Ectodermal cell (in vitro differentiated cells): ENCODE results near the gene SKI.

Experiments used
- H3K27ac ChIP-seq: 2 replicates; pipeline ENCODE4 v1.7.0; 2013; ENCODE audit warnings: mild to moderate bottlenecking, low read depth, low read length; ENCODE audit not compliant: insufficient read depth, poor library complexity, severe bottlenecking
- H3K27me3 ChIP-seq: 2 replicates; pipeline ENCODE4 v1.7.0; 2013; ENCODE audit warnings: mild to moderate bottlenecking, low read length; ENCODE audit not compliant: insufficient read depth, control insufficient read depth, poor library complexity, severe bottlenecking
- H3K36me3 ChIP-seq: one replicate; pipeline ENCODE4 v1.7.0; 2013; ENCODE audit warnings: low read length; ENCODE audit not compliant: control insufficient read depth, insufficient read depth
- H3K4me1 ChIP-seq: one replicate; pipeline ENCODE4 v1.7.0; 2013; ENCODE audit warnings: low read length; ENCODE audit not compliant: control insufficient read depth, insufficient read depth
- H3K4me3 ChIP-seq: 2 replicates; pipeline ENCODE4 v1.7.0; 2013; ENCODE audit warnings: low read depth, low read length, control low read depth; ENCODE audit not compliant: insufficient read depth
- H3K9me3 ChIP-seq: 2 replicates; pipeline ENCODE4 v1.7.0; 2013; ENCODE audit warnings: mild to moderate bottlenecking, low read length, moderate library complexity; ENCODE audit not compliant: control insufficient read depth
- WGBS, 2 experiments: methylation state at CpG; one replicate each; pipeline ENCODE4 v1.1.7; 2013; ENCODE audit warnings: missing lambda C conversion rate in 2 of 2; 5-methylcytosine and 5-hydroxymethylcytosine counted together

SKI gene

DNA sequence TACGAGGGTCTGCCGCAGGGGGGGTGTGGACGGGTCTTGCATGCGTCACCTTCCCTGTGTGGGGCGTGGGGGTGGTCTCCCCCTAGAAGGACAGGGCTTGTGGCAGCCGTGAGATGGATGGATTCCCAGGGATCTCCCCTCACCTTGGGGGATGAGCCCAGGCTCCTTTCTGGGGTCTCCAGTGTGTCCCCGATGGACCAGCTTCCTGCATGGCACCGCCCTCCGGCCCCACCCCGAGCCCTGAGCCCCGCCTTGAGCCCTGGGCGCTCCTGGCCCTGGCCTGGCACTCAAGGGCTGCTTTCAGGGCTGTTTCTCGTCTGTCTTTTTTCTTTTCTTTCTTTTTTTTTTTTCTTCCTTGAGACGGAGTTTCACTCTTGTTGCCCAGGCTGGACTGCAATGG lies 59.5 kb downstream of the SKI start:
- Histone ChIP-seq H3K36me3 (no peaks in the 10 kb centered on the region), H3K4me1 (peaks cover 37% of the 10 kb centered on the region), H3K9me3 (no peaks in the 10 kb centered on the region), H3K4me3 (no peak overlapping the region), H3K27me3 (no peaks in the 10 kb centered on the region), H3K27ac (no peak overlapping the region)
- 94 to 95% methylated on average over 14 of the region's 14 CpGs for WGBS, 2 experiments

DNA sequence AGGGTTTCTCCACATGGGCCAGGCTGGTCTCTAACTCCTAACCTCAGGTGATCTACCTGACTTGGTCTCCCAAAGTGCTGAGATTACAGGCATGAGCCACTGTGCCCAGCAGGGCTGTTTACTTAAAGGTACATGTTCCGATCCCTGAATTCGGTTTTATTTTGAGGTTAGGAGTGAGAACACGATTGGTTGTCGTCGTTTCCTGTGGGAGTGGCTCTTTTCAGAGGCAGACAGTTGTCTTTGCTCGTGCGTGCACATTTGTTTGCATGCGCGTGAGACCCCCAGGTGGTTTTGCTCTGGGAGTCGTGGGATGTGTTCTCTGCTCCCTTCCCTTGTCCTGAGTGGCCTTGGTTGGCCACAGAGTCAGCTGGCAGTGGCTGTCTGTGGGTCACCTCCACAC lies 60.2 kb downstream of the SKI start:
- Histone ChIP-seq H3K4me1 (peaks cover 36% of the 10 kb centered on the region), H3K4me3 (no peak overlapping the region), H3K27ac (no peak overlapping the region), H3K36me3 (no peaks in the 10 kb centered on the region), H3K27me3 (no peaks in the 10 kb centered on the region), H3K9me3 (no peaks in the 10 kb centered on the region)
- WGBS, 2 experiments: 92 to 95% methylated on average over 10 of the region's 10 CpGs

DNA sequence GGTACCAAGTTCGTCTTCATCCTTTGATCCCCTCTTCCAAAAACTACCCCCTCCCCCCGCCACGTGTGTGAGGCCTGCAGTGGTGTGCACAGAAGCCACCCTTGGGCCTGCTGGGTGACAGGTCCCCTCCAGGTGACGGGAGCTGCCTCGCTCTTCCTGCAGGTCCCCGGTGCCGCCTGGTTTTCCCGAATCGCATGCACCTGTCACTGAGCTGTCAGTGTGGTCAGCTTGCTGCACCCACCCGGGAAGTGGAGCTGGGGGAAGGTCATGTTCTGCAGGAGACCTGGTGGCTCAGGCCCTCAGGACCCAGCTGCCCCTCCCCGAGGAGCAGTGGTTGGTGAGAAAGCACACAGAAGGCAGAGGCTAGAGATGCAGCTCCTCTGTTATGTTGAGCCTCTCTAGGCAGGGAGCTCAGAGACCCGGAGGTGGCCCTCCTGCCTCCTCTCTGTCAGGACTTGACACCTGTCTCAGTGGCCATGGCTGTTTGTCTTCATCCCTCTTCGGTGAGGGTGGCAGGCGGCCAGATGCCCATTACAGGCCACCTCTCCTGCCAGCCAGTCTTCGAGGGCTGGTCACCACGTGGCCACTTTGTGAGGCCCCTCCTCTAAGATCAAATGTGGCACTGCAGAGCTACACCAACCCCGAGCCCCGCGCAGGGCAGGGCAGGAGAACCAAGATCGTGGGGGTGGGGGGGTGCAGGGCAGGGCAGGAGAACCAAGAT lies 60.9 kb downstream of the SKI start:
- no peaks in the 10 kb centered on the region for H3K27me3 ChIP-seq
- no peak overlapping the region for H3K4me3 ChIP-seq
- peaks cover 30% of the 10 kb centered on the region for H3K4me1 ChIP-seq
- no peaks in the 10 kb centered on the region for H3K9me3 ChIP-seq
- 92% methylated on average over 20 of the region's 20 CpGs for WGBS, 2 experiments
- no peak overlapping the region for H3K27ac ChIP-seq
- H3K36me3 ChIP-seq: no peaks in the 10 kb centered on the region

DNA sequence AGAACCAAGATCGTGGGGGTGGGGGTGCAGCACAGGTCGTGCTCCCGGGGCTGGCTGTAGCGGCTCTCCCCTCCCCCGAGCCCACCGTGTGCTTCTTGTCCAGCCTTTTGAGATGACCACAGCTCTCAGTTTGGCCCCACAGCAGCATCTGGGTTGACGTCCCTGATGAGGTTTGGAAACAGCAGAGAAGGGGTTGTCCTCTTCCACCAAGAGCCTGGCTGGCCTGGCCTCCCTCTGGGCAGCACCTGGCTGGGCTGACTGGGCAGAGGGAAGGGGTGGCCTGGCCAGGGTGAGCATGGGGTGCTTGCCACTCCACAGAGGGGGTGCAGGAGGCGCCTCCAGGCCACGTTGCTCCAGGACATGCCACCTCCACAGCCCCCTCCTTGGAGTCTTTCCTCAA lies 61.5 kb downstream of the SKI start:
- Histone ChIP-seq H3K27ac (no peak overlapping the region), H3K4me1 (peaks cover 24% of the 10 kb centered on the region), H3K9me3 (no peaks in the 10 kb centered on the region), H3K27me3 (no peaks in the 10 kb centered on the region), H3K4me3 (no peak overlapping the region), H3K36me3 (no peaks in the 10 kb centered on the region)
- 86 to 87% methylated on average over 9 of the region's 9 CpGs for WGBS, 2 experiments

DNA sequence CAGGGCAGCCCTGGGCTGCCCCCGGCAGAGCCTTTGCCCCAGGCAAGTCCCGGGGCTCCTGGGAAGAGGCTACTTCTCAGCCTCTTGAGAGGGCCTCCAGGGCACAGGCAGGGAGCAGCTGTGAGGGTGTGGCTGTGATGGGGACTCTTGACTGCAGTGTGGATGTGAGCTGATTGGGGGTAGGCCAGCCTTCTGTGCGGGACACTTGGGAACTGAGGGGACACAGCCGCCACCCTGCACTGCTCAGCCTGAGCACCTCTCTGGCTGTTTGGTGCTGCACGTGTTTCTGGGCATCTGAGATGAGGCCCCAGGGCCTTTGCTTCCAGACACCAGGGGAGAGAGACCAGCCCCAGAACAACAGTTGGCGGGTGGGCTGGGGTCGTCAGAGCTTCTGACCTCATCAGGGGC lies 62.1 kb downstream of the SKI start:
- Histone ChIP-seq H3K4me3 (no peak overlapping the region), H3K27me3 (no peaks in the 10 kb centered on the region), H3K27ac (peak overlapping the region; percentile 16), H3K36me3 (no peaks in the 10 kb centered on the region), H3K4me1 (peaks cover 22% of the 10 kb centered on the region), H3K9me3 (no peaks in the 10 kb centered on the region)
- 87 to 89% methylated on average over 7 of the region's 7 CpGs for WGBS, 2 experiments

DNA sequence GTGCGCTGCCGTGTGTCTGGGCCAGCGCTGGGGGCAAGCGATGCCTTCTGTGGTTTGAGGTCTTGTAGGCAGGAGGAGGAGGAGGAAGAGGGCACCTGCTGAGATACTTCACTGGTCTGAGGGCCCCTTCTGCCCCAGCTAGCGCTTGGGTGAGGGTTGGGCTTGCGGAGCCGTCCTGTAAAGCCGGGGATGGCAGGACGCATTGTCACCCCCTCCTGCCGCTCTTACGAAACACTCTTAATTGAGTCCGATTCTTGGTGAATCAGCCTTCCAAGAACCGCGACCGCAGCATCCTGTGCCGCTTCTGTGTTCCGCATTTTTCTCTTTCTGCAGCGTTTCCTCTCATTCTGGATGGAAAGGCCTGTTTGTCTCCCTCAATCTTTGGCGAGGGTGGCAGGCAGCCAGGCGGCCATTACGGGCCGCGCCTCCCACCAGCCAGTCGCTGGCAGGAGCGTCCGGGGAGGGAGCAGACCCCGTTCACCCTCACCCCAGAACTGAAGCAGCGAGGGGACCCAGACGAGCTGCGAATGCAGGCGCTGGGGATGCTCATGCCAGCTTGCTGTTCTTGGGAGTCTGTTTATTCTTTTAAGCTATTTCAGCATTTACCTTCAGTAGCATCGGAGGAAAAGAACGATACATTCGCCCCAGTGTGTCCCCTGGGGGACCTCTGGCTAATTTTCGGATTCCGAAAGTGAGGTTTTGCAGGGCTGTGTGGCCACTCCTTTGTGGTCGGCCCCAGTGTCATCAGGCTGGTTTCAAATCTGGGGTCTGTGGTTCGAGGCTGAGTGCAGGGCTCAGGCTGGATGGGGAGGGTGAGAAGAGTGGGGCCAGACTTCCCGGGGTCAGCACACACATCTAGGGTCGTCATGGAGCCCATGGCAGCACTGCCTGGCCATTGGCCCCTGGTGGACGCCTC lies 62.7 kb downstream of the SKI start:
- Histone ChIP-seq H3K4me1 (peaks cover 22% of the 10 kb centered on the region), H3K36me3 (no peaks in the 10 kb centered on the region), H3K27me3 (no peaks in the 10 kb centered on the region), H3K4me3 (no peak overlapping the region), H3K9me3 (no peaks in the 10 kb centered on the region), H3K27ac (no peak overlapping the region)
- WGBS, 2 experiments: 81 to 84% methylated on average over 41 of the region's 41 CpGs

DNA sequence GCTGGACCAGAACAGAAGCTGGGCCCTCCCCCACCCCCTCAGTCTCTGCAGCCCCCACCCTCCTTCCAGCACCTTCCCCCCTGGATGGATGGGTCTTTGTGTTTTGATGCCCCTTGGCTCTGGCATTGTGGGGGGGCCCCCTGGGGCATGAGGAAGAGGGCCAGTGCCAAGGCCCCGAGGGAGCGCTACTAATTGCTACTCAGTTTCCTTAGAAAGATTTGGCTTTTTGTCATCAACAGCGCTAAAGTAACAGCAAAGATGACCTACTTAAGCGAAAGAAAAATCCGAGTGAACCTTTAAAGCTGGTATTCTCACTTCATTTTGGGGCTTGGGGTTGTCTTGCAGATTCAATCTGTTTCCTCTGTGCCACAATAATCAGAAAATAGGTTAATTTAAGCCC lies 63.5 kb downstream of the SKI start:
- H3K4me1 ChIP-seq: peaks cover 22% of the 10 kb centered on the region
- H3K9me3 ChIP-seq: no peaks in the 10 kb centered on the region
- H3K27ac ChIP-seq: no peak overlapping the region
- H3K27me3 ChIP-seq: no peaks in the 10 kb centered on the region
- H3K4me3 ChIP-seq: no peak overlapping the region
- 93 to 94% methylated on average over 5 of the region's 5 CpGs for WGBS, 2 experiments
- H3K36me3 ChIP-seq: no peaks in the 10 kb centered on the region

DNA sequence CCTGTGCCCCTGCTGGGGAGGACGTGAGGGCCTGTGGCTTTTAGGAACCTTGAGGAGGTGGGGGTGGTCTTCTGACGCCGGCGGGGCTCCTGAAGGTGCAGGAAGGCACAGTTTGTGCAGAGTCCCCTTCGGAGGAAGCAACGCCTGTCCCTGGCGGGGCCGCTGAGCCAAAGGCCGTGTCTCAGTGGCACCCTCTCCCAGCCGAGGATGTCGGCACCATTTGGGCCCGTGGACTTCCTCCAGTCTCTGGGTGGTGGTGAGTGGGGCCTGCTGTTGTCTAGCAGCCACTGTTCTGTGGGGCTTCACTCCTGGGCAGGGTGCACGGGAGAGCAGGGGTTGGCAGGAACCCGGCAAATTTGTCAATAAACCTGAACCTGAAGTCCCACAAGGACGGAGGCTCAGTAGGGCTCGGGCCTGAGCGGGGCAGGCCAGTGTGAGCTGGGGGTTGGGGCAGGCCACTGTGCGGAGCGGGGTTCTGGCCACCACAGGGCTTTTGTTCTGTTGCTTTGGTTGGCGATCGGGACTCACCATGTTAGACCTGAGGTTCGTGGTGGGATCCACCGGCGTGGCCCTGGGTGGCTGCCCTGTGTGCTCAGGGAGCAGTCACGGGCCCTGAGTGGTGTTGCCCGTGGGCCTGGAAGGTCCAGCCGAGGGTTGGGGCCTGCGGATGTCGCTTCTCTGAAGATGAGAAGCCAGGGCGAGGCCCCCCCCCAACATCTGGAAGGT lies 64.8 kb downstream of the SKI start:
- Histone ChIP-seq H3K36me3 (no peaks in the 10 kb centered on the region), H3K4me3 (no peak overlapping the region), H3K27me3 (no peaks in the 10 kb centered on the region), H3K4me1 (peaks cover 22% of the 10 kb centered on the region), H3K9me3 (no peaks in the 10 kb centered on the region), H3K27ac (no peak overlapping the region)
- WGBS, 2 experiments: 94% methylated on average over 30 of the region's 30 CpGs

DNA sequence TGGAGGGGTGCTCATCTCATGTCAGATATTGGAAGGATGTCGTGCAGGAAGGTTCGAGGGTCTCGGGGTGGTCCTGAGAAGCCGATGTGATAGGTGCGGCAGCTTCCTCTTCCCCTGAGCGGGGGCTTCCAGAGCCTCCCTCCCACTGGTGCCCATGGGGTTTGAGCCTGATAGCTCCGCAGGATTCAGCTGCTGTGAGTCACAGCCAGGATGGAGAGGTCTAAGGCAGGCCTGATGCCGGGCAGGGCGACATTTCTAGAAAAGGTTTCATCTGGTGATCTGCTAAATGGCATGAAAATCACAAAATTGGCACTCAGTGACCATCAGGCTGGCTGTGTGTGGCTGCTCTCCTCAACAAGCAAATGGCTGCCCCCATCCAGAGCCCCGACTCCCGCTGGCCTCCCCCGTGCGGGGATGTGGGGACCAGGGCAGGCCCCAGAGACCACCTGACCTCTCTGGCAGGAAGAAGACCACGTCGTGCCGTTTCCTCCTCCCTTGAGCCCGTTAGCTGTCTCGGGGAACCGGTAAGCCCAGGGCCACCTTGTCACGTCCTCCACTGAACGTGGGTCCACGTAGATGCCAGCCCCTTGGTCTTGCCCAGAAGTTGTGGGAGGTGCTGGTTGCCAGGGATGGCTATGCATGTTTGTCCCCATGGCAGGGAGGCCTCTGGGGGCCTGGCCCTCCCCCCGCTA lies 66.1 kb downstream of the SKI start:
- no peak overlapping the region for H3K27ac ChIP-seq
- no peak overlapping the region for H3K4me3 ChIP-seq
- H3K27me3 ChIP-seq: no peaks in the 10 kb centered on the region
- no peaks in the 10 kb centered on the region for H3K36me3 ChIP-seq
- no peaks in the 10 kb centered on the region for H3K9me3 ChIP-seq
- peaks cover 19% of the 10 kb centered on the region for H3K4me1 ChIP-seq
- 93 to 97% methylated on average over 23 of the region's 23 CpGs for WGBS, 2 experiments
